HepG2 (cell line): Measurements from ENCODE around the gene PIGZ. TPM values are rescaled to one million over a fixed set of nuclear protein-coding genes. Genes with fewer than 3 reads are reported as not detected.

Source experiments
- ATF1 ChIP-seq: IDR thresholded peaks from 2 replicates; pipeline ENCODE4 v1.6.1; 2016; ENCODE audit warnings: mild to moderate bottlenecking, control low read depth
- BRD4 ChIP-seq: sonication (generic); formaldehyde crosslinking; IDR thresholded peaks from 2 replicates; pipeline ENCODE4 v1.4.0; 2020; ENCODE audit warnings: missing genetic modification reagents
- CEBPB ChIP-seq: IDR thresholded peaks from 2 replicates; pipeline ENCODE4 v1.6.1; 2011; ENCODE audit warnings: low read depth, low read length, improper control_type of control experiment, borderline replicate concordance
- EEA1 ChIP-seq: sonication (generic); formaldehyde crosslinking; IDR thresholded peaks from 2 replicates; pipeline ENCODE4 v1.5.1; 2020; ENCODE audit warnings: mild to moderate bottlenecking, missing genetic modification reagents, borderline replicate concordance
- HNF1B ChIP-seq: sonication (generic); formaldehyde crosslinking; IDR thresholded peaks from 2 replicates; pipeline ENCODE4 v1.5.1; 2020; ENCODE audit warnings: mild to moderate bottlenecking, moderate library complexity, missing genetic modification reagents
- HNF4A ChIP-seq: sonication (generic); formaldehyde crosslinking; IDR thresholded peaks from 2 replicates; pipeline ENCODE4 v1.4.0; 2020; ENCODE audit warnings: missing genetic modification reagents
- NCOA2 ChIP-seq: sonication (generic); formaldehyde crosslinking; IDR thresholded peaks from 2 replicates; pipeline ENCODE4 v1.8.0; 2022; ENCODE audit warnings: inconsistent platforms
- NONO ChIP-seq, 2 experiments: fragments of 450-650 bp in 1 of 2; sonication (generic) in 1 of 2; formaldehyde crosslinking in 1 of 2; IDR thresholded peaks in 1 of 2; conservative IDR thresholded peaks in 1 of 2; 2 replicates each; pipeline versions ENCODE4 v1.6.1 to v1.8.0; 2017 to 2022; ENCODE audit warnings: mild to moderate bottlenecking in 1 of 2, missing genetic modification reagents in 1 of 2, moderate library complexity in 1 of 2
- RFXAP ChIP-seq: sonication (generic); formaldehyde crosslinking; IDR thresholded peaks from 2 replicates; pipeline ENCODE4 v1.4.0; 2020; ENCODE audit warnings: missing genetic modification reagents, borderline replicate concordance
- SAP130 ChIP-seq: IDR thresholded peaks from 2 replicates; pipeline ENCODE4 v1.6.1; 2016; ENCODE audit warnings: low read depth
- SP1 ChIP-seq, 2 experiments: fragments of 450-650 bp in 1 of 2; sonication (generic) in 1 of 2; formaldehyde crosslinking in 1 of 2; IDR thresholded peaks; 2 replicates each; pipeline versions ENCODE4 v1.4.0 to v1.6.1; 2016 to 2020; ENCODE audit warnings: missing genetic modification reagents in 1 of 2
- SP4 ChIP-seq: sonication (generic); formaldehyde crosslinking; IDR thresholded peaks from 2 replicates; pipeline ENCODE4 v1.8.1; 2023; ENCODE audit warnings: mild to moderate bottlenecking, missing genetic modification reagents
- TP53 ChIP-seq: sonication (generic); formaldehyde crosslinking; conservative IDR thresholded peaks from 2 replicates; pipeline ENCODE4 v1.4.0; 2020; ENCODE audit warnings: missing genetic modification reagents
- WIZ ChIP-seq: sonication (generic); formaldehyde crosslinking; IDR thresholded peaks from 2 replicates; pipeline ENCODE4 v1.5.1; 2020; ENCODE audit warnings: mild to moderate bottlenecking, missing genetic modification reagents
- ZFP37 ChIP-seq: sonication (generic); formaldehyde crosslinking; IDR thresholded peaks from 2 replicates; pipeline ENCODE4 v1.4.0; 2020; ENCODE audit warnings: missing genetic modification reagents, borderline replicate concordance
- ZFP90 ChIP-seq: sonication (generic); formaldehyde crosslinking; IDR thresholded peaks from 2 replicates; pipeline ENCODE4 v1.8.0; 2022; ENCODE audit warnings: missing genetic modification reagents, mild to moderate bottlenecking, inconsistent platforms, borderline replicate concordance
- ZFYVE20 ChIP-seq: sonication (generic); formaldehyde crosslinking; IDR thresholded peaks from 2 replicates; pipeline ENCODE4 v1.8.0; 2023; ENCODE audit warnings: low read depth, mild to moderate bottlenecking, moderate library complexity, missing genetic modification reagents, borderline replicate concordance
- ZMYM2 ChIP-seq: sonication (generic); formaldehyde crosslinking; IDR thresholded peaks from 2 replicates; pipeline ENCODE4 v1.8.0; 2022; ENCODE audit warnings: mild to moderate bottlenecking, missing genetic modification reagents
- ZNF282 ChIP-seq: fragments of 450-650 bp; IDR thresholded peaks from 2 replicates; pipeline ENCODE4 v1.6.1; 2018; ENCODE audit not compliant: partially characterized antibody
- ZNF724P ChIP-seq: sonication (generic); formaldehyde crosslinking; IDR thresholded peaks from 2 replicates; pipeline ENCODE4 v1.8.0; 2022; ENCODE audit warnings: missing genetic modification reagents, borderline replicate concordance
- ZNF792 ChIP-seq: IDR thresholded peaks from 2 replicates; pipeline ENCODE4 v1.6.1; 2016
- ZNF816 ChIP-seq: sonication (generic); formaldehyde crosslinking; IDR thresholded peaks from 2 replicates; pipeline ENCODE4 v1.8.0; 2022; ENCODE audit warnings: missing genetic modification reagents, mild to moderate bottlenecking, borderline replicate concordance
- ZZZ3 ChIP-seq: sonication (generic); formaldehyde crosslinking; IDR thresholded peaks from 2 replicates; pipeline ENCODE4 v1.4.0; 2020; ENCODE audit warnings: missing genetic modification reagents, mild to moderate bottlenecking, borderline replicate concordance
- polyA plus RNA-seq, 8 experiments: library from polyadenylated mRNA; depleted of rRNA in 3 of 8; stranded (reverse) in 7 of 8; unstranded in 1 of 8; fragments of >200 nt; fragmentation: Illumina TruSeq in 4 of 8; extraction: Trizol in 4 of 8; gene quantifications; 2 replicates each; pipeline versions ENCODE4 v1.2.1 to v1.2.3, GENCODE V29; 2011 to 2016; ENCODE audit warnings: low read depth in 4 of 8, missing spikeins in 1 of 8, mixed read lengths in 1 of 8; ENCODE audit not compliant: insufficient read depth in 1 of 8
- total RNA-seq, 5 experiments: library from RNA; depleted of rRNA; stranded (reverse); fragments of >200 nt; fragmentation: Illumina TruSeq; extraction: Trizol; gene quantifications; 2 replicates each; pipeline ENCODE4 v1.2.3, GENCODE V29; 2016; ENCODE audit warnings: low read depth in 1 of 5
- TF ChIP-seq, protein P1 (sequence below): sonication (generic); formaldehyde crosslinking; IDR thresholded peaks from 2 replicates; pipeline ENCODE4 v1.5.0; 2020; ENCODE audit warnings: missing genetic modification reagents
- TF ChIP-seq, protein P2 (sequence below): sonication (generic); formaldehyde crosslinking; IDR thresholded peaks from 2 replicates; pipeline ENCODE4 v1.9.0; 2022; ENCODE audit warnings: missing genetic modification reagents, mild to moderate bottlenecking, borderline replicate concordance

The PIGZ gene
- total and polyA plus RNA-seq, 2 of the 13 experiments (the other 11 are each of a cell fraction or from before 2014, with no cell fraction given), result 4.7 to 60.5 TPM

DNA sequence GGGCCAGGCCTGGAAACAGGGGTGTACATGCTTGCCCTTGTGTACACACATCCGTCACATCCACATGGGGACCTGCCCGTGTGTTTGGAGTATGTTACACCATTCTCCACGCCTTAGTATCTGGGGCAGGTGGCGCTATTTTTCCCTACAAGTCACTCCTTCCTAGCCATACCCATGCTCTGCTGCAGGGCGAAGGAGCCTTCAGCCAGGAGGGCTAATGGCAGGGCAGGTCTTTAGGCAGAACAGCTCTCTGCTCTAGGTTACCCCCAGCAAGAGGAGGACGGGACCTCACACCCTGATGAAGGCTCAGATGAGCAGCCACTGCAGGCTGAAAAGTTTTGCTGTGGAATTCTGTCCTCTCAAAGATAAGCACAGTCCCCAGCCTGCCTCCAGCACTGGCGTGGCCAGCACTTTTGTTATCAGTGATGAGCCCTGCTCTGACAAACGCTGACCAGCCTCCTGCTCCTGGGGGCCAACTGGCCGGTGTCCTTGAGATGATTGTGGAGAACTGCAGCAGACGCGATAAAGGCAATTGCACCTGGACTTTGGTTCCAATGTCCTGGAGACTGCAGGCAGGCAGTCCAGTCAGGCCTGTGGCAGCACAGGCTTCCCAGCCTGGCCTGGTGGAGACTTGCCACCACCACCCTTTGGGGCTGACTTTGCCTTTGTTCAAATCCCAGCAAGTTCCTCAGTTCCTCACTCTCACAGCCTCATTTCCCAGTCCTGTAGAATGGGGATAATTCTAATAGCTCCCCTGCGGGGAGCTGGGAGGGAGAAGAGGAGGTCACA, 19.8 kb upstream of the PIGZ start (continued):
- TF ChIP-seq NONO (IDR thresholded peaks at IDR 0.05), result no peak
- TF ChIP-seq NONO (CRISPR knock-in tag; conservative IDR thresholded peaks at IDR 0.05), result peak; percentile 61; the same call in 1 of the 2 replicates
- TF ChIP-seq BRD4, result peak; percentile 33; the same call in 1 of the 2 replicates
- TF ChIP-seq HNF1B, result 0 out of 2 replicates have a peak, but pooled peaks have one; percentile 61
- no peak for TF ChIP-seq SP1 (IDR thresholded peaks at IDR 0.05)
- 0 out of 2 replicates have a peak, but pooled peaks have one; percentile 26 for TF ChIP-seq SP1 (CRISPR knock-in tag; IDR thresholded peaks at IDR 0.05)
- peak; percentile 57 for TF ChIP-seq NCOA2
- TF ChIP-seq WIZ (CRISPR knock-in tag), result 0 out of 2 replicates have a peak, but pooled peaks have one; percentile 64
- TF ChIP-seq RFXAP (CRISPR knock-in tag), result peak; percentile 67; the same call in 1 of the 2 replicates
- no peak for TF ChIP-seq ZZZ3
- TF ChIP-seq SP4 (CRISPR knock-in tag), result 0 out of 2 replicates have a peak, but pooled peaks have one; percentile 44
- TF ChIP-seq, protein P1, sequence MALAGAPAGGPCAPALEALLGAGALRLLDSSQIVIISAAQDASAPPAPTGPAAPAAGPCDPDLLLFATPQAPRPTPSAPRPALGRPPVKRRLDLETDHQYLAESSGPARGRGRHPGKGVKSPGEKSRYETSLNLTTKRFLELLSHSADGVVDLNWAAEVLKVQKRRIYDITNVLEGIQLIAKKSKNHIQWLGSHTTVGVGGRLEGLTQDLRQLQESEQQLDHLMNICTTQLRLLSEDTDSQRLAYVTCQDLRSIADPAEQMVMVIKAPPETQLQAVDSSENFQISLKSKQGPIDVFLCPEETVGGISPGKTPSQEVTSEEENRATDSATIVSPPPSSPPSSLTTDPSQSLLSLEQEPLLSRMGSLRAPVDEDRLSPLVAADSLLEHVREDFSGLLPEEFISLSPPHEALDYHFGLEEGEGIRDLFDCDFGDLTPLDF (CRISPR knock-in tag), result 0 out of 2 replicates have a peak, but pooled peaks have one; percentile 37
- peak; percentile 26; the same call in 1 of the 2 replicates for TF ChIP-seq ZNF792 (CRISPR knock-in tag)
- TF ChIP-seq ZFYVE20 (CRISPR knock-in tag), result no peak
- peak; percentile 62; the same call in 1 of the 2 replicates for TF ChIP-seq EEA1 (CRISPR knock-in tag)
- peak; percentile 34; the same call in 1 of the 2 replicates for TF ChIP-seq SAP130 (CRISPR knock-in tag)
- 0 out of 2 replicates have a peak, but pooled peaks have one; percentile 74 for TF ChIP-seq ZMYM2 (CRISPR knock-in tag)
- 0 out of 2 replicates have a peak, but pooled peaks have one; percentile 61 for TF ChIP-seq ZFP37 (CRISPR knock-in tag)
- TF ChIP-seq ZNF282, result no peak
- no peak; the same call in 1 of the 2 replicates for TF ChIP-seq ATF1
- peak; percentile 66; the same call in 1 of the 2 replicates for TF ChIP-seq ZNF724P (CRISPR knock-in tag)
- peak; percentile 61; the same call in 1 of the 2 replicates for TF ChIP-seq ZNF816 (CRISPR knock-in tag)
- peak; percentile 97 for TF ChIP-seq HNF4A (CRISPR knock-in tag)
- TF ChIP-seq ZFP90 (CRISPR knock-in tag), result peak; percentile 73
- no peak for TF ChIP-seq CEBPB
- TF ChIP-seq, protein P2, sequence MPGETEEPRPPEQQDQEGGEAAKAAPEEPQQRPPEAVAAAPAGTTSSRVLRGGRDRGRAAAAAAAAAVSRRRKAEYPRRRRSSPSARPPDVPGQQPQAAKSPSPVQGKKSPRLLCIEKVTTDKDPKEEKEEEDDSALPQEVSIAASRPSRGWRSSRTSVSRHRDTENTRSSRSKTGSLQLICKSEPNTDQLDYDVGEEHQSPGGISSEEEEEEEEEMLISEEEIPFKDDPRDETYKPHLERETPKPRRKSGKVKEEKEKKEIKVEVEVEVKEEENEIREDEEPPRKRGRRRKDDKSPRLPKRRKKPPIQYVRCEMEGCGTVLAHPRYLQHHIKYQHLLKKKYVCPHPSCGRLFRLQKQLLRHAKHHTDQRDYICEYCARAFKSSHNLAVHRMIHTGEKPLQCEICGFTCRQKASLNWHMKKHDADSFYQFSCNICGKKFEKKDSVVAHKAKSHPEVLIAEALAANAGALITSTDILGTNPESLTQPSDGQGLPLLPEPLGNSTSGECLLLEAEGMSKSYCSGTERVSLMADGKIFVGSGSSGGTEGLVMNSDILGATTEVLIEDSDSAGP, result peak; percentile 87
- TF ChIP-seq TP53, result 0 out of 2 replicates have a peak, but pooled peaks have one; percentile 60
